Measurements from ENCODE around the gene APC2. TPM values are rescaled to one million over a fixed set of nuclear protein-coding genes. Genes with fewer than 3 reads are reported as not detected.

APC2 gene
- total RNA-seq, 1 experiment from 2014 or later, result 1.4 TPM

DNA sequence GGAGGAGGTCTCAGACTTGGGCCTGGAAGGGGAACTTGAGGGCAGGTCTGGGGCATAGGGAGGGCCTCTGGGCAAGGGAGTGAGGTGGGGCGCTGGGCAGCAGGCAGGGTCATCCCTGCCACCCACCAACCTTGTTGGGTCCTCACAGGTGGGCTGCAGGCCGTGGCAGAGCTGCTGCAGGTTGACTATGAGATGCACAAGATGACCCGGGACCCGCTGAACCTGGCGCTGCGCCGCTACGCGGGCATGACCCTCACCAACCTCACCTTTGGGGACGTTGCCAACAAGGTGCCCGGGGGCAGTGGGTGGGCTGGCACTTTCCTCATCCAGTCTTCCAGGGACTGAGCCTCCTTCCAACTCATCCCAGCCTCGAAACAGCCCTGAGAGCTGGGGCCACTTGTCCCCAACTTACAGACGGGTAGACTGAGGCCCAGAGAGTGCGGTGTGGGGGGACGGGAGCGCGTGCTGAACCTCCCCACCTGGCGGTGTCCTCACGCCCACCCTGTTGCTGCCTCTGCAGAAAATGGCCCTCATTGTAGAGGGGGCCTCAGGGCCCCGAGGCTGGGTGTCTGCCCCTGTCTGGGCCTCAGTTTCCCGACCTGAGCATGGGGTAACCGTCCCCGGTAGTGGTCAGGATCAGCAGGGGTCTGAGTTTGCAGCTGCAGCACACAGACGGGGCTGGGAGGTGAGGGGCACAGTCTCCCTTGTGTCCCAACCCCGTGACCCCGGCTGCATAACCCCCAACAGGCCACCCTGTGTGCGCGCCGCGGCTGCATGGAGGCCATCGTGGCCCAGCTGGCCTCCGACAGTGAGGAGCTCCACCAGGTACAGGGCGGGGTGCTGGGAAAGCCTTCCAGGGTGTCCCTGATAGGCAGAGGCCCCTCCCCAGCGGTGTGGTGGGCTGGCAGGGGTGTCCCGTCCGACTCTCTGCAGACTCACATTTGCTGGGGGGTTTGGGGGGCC lies 10.4 kb downstream of the APC2 start:
- Mint-ChIP-seq H3K27ac (no peak overlapping the region), H3K27me3 (ENCODE audit: low read depth) (peaks cover 45% of the 10 kb centered on the region), H3K36me3 (no peaks in the 10 kb centered on the region), H3K9me3 (no peaks in the 10 kb centered on the region), H3K4me3 (no peak overlapping the region), H3K4me1 (peaks cover 3% of the 10 kb centered on the region; the same call in 1 of the 2 replicates)
- TF ChIP-seq EMX1 (CRISPR knock-in tag; IDR thresholded peaks at IDR 0.05), result no peak
- no peak for TF ChIP-seq ZNF281 (CRISPR knock-in tag; IDR thresholded peaks at IDR 0.05)
- no peak for TF ChIP-seq ETV6 (CRISPR knock-in tag; IDR thresholded peaks at IDR 0.05)
- no peak for TF ChIP-seq ZBTB43 (CRISPR knock-in tag; IDR thresholded peaks at IDR 0.05)
- no peak for TF ChIP-seq HMGA2 (CRISPR knock-in tag; IDR thresholded peaks at IDR 0.05)
- ChIA-PET CTCF (no interaction called here), POLR2A (no interaction called here)
- ATAC-seq (no peak), DNase-seq (ENCODE audit: low spot score) (peak; percentile 7)

- Mint-ChIP-seq H3K27ac (no peak overlapping the region), H3K27me3 (ENCODE audit: low read depth) (peaks cover 55% of the 10 kb centered on the region), H3K4me1 (peaks cover 3% of the 10 kb centered on the region; the same call in 1 of the 2 replicates), H3K36me3 (no peaks in the 10 kb centered on the region), H3K4me3 (no peak overlapping the region), H3K9me3 (no peaks in the 10 kb centered on the region)
- CTCF ChIA-PET, result no interaction called here
- TF ChIP-seq TEAD4 (CRISPR knock-in tag; IDR thresholded peaks at IDR 0.05) (no peak), PRRX2 (CRISPR knock-in tag; IDR thresholded peaks at IDR 0.05) (no peak), IRF2 (CRISPR knock-in tag; IDR thresholded peaks at IDR 0.05; ENCODE audit: borderline replicate concordance, low read depth) (no peak), ZNF281 (CRISPR knock-in tag; IDR thresholded peaks at IDR 0.05) (no peak), EMX1 (CRISPR knock-in tag; IDR thresholded peaks at IDR 0.05) (no peak), ZNF219 (CRISPR knock-in tag; IDR thresholded peaks at IDR 0.05; ENCODE audit: borderline replicate concordance) (no peak), ZNF232 (CRISPR knock-in tag; IDR thresholded peaks at IDR 0.05) (no peak), ELF4 (CRISPR knock-in tag; IDR thresholded peaks at IDR 0.05; ENCODE audit: low read depth) (no peak), SMAD4 (CRISPR knock-in tag; IDR thresholded peaks at IDR 0.05) (no peak)
- TF ChIP-seq, protein P1, sequence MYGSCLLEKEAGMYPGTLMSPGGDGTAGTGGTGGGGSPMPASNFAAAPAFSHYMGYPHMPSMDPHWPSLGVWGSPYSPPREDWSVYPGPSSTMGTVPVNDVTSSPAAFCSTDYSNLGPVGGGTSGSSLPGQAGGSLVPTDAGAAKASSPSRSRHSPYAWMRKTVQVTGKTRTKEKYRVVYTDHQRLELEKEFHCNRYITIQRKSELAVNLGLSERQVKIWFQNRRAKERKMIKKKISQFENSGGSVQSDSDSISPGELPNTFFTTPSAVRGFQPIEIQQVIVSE (CRISPR knock-in tag; IDR thresholded peaks at IDR 0.05; ENCODE audit: borderline replicate concordance), result no peak
- TF ChIP-seq, protein P2, sequence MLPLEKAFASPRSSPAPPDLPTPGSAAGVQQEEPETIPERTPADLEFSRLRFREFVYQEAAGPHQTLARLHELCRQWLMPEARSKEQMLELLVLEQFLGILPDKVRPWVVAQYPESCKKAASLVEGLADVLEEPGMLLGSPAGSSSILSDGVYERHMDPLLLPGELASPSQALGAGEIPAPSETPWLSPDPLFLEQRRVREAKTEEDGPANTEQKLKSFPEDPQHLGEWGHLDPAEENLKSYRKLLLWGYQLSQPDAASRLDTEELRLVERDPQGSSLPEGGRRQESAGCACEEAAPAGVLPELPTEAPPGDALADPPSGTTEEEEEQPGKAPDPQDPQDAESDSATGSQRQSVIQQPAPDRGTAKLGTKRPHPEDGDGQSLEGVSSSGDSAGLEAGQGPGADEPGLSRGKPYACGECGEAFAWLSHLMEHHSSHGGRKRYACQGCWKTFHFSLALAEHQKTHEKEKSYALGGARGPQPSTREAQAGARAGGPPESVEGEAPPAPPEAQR (CRISPR knock-in tag; IDR thresholded peaks at IDR 0.05), result no peak
- no peak for ATAC-seq
- POLR2A ChIA-PET, result no interaction called here
- peak; percentile 8 for DNase-seq (ENCODE audit: low spot score)
Measured at GRCh38 chr19:1461862-1462261, 11.9 kb downstream of the APC2 start.

All from WTC11 (cell line).